ENCODE measurements around the gene PDE2A. TPM values are rescaled to one million over a fixed set of nuclear protein-coding genes. Genes with fewer than 3 reads are reported as not detected.

Gene PDE2A
- total RNA-seq, 1 experiment from 2014 or later: 1.1 TPM

DNA sequence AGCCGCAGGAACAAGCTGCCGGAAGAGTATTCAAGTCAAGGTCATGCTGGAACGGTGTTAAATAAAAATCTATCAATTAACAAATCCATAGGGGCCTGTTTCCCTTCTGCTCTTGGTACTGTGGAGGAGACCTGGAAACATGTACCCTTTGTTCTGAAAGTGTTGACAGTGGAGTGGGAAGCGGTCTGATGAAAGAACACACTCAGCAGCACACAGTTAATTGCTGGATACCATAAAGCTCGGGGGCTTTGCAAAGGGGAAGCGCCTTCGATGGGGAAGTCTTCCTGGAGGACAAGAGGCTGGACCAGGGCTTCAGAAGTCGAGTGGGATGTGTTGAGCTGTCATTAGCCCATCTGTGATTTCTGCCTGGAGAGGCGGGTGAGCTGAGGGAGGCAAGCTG, 127.4 kb downstream of the PDE2A start:
- Mint-ChIP-seq H3K4me3 (ENCODE audit: low read depth, unreplicated experiment) (no peak overlapping the region), H3K27ac (ENCODE audit: unreplicated experiment) (no peak overlapping the region), H3K4me1 (ENCODE audit: low read depth, unreplicated experiment) (no peaks in the 10 kb centered on the region), H3K27me3 (ENCODE audit: unreplicated experiment) (peaks cover 85% of the 10 kb centered on the region), H3K36me3 (ENCODE audit: insufficient read depth, unreplicated experiment) (no peaks in the 10 kb centered on the region), H3K9me3 (ENCODE audit: low read depth, unreplicated experiment) (no peaks in the 10 kb centered on the region)
- TF ChIP-seq, protein P1, sequence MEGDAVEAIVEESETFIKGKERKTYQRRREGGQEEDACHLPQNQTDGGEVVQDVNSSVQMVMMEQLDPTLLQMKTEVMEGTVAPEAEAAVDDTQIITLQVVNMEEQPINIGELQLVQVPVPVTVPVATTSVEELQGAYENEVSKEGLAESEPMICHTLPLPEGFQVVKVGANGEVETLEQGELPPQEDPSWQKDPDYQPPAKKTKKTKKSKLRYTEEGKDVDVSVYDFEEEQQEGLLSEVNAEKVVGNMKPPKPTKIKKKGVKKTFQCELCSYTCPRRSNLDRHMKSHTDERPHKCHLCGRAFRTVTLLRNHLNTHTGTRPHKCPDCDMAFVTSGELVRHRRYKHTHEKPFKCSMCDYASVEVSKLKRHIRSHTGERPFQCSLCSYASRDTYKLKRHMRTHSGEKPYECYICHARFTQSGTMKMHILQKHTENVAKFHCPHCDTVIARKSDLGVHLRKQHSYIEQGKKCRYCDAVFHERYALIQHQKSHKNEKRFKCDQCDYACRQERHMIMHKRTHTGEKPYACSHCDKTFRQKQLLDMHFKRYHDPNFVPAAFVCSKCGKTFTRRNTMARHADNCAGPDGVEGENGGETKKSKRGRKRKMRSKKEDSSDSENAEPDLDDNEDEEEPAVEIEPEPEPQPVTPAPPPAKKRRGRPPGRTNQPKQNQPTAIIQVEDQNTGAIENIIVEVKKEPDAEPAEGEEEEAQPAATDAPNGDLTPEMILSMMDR (IDR thresholded peaks at IDR 0.05; ENCODE audit: unreplicated experiment): no peak
- no TSS peak for BruUV-seq (replicated peaks)
- intact Hi-C loops (cut with micrococcal nuclease; ENCODE audit: unreplicated experiment): no loop called here
- CTCF ChIA-PET: no interaction called here
- DNase-seq: no peak

DNA sequence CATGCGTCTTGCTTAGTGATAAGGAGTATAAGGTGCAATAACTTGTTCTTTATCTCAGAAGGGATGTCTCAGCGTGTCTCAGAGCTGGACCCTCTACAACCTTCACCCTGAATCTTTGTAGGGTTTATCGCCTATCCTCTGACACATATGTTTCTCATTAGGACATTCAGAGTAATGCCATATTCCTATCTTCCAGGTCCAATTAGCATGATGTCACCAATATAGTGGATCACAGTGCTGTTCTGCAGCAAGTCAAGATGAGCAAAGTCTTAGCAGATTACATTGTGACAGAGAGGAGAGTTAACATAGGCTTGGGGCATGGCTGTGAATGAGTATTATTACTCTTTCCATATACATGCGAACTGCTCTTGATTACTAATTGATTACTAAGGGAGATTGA, 129.6 kb downstream of the PDE2A start:
- Mint-ChIP-seq H3K9me3 (ENCODE audit: low read depth, unreplicated experiment) (no peaks in the 10 kb centered on the region), H3K36me3 (ENCODE audit: insufficient read depth, unreplicated experiment) (no peaks in the 10 kb centered on the region), H3K4me1 (ENCODE audit: low read depth, unreplicated experiment) (no peaks in the 10 kb centered on the region), H3K27ac (ENCODE audit: unreplicated experiment) (no peak overlapping the region), H3K27me3 (ENCODE audit: unreplicated experiment) (peaks cover 96% of the 10 kb centered on the region), H3K4me3 (ENCODE audit: low read depth, unreplicated experiment) (no peak overlapping the region)
- TF ChIP-seq, protein P1 (IDR thresholded peaks at IDR 0.05; ENCODE audit: unreplicated experiment): no peak
- intact Hi-C loops (cut with micrococcal nuclease; ENCODE audit: unreplicated experiment): no loop called here
- no TSS peak for BruUV-seq (replicated peaks)
- CTCF ChIA-PET: no interaction called here
- DNase-seq: no peak

DNA sequence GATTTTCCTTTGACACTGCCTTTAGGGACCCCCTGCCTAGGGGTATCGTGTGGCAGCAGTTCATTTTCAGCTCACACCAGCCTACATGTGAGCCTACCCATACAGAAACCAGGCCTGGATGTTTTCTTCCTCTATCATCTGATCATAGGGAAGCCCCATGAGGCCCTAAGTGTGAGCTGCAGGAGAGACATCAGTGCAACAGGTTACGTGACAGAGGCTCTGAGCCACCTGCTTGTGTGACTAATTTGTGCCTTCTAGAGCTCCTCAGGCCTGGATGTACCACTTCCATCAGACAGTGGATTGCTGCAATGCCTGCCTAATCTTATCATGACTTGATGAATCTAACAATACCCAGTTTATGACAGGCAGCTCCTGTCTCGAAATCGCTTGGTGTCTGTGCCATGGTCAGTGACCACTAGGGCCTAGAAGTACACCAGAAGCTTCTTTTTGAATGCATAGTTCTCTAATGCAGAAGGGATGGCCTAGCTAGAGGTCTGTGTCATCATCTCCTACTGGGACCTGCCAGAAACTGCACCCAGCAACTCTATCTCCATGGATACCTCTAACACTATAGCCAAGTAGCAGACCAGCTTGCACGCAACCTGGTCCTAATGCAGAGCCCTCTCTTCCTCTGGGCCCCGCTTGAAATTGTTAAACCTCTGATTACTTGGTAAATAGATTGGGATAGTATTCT, 130.2 kb downstream of the PDE2A start:
- TF ChIP-seq, protein P1 (IDR thresholded peaks at IDR 0.05; ENCODE audit: unreplicated experiment): no peak
- BruUV-seq (replicated peaks): no TSS peak
- CTCF ChIA-PET: no interaction called here
- no peak overlapping the region for H3K27ac Mint-ChIP-seq (ENCODE audit: unreplicated experiment)
- no peaks in the 10 kb centered on the region for H3K9me3 Mint-ChIP-seq (ENCODE audit: low read depth, unreplicated experiment)
- H3K27me3 Mint-ChIP-seq (ENCODE audit: unreplicated experiment): peaks cover 96% of the 10 kb centered on the region
- intact Hi-C loops (cut with micrococcal nuclease; ENCODE audit: unreplicated experiment): no loop called here
- no peak for DNase-seq
- no peaks in the 10 kb centered on the region for H3K36me3 Mint-ChIP-seq (ENCODE audit: insufficient read depth, unreplicated experiment)
- H3K4me3 Mint-ChIP-seq (ENCODE audit: low read depth, unreplicated experiment): no peak overlapping the region
- no peaks in the 10 kb centered on the region for H3K4me1 Mint-ChIP-seq (ENCODE audit: low read depth, unreplicated experiment)

DNA sequence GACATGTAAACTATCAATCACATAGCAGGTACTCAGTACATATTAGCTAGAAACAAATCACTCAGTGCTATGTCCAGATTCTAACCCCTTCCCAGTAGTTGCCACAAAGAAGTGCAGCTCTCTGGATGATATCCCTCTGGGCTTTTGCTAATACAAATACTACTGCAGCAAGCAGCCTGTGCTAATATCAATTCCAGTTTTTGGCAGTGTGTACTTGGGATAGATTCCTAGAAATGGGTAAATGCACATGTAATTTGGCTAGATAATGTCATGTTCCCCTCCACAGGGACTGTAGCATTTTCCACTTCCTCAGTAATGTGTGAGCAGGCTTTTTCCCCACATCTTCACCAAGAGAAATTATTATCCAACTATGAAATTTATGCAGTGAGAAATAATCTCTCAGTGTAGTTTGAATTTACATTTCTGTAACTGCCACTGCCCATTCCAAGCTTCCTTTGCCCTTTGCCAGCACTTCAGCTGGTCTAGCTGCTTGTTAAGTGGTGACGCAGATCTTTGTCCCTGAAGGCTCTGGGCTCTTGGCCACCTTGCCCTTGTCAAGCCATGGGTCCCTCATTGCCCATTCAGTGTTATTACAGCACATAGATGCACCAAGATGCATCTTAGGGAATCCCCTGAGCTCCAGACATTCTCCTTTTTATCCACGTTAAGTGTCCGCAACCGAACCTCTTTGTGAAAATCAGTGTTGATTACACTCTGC, 132.8 kb downstream of the PDE2A start:
- no peaks in the 10 kb centered on the region for H3K9me3 Mint-ChIP-seq (ENCODE audit: low read depth, unreplicated experiment)
- intact Hi-C loops (cut with micrococcal nuclease; ENCODE audit: unreplicated experiment): no loop called here
- H3K27ac Mint-ChIP-seq (ENCODE audit: unreplicated experiment): no peak overlapping the region
- H3K27me3 Mint-ChIP-seq (ENCODE audit: unreplicated experiment): peaks cover 88% of the 10 kb centered on the region
- H3K4me1 Mint-ChIP-seq (ENCODE audit: low read depth, unreplicated experiment): no peaks in the 10 kb centered on the region
- no peak overlapping the region for H3K4me3 Mint-ChIP-seq (ENCODE audit: low read depth, unreplicated experiment)
- DNase-seq: no peak
- no peaks in the 10 kb centered on the region for H3K36me3 Mint-ChIP-seq (ENCODE audit: insufficient read depth, unreplicated experiment)
- BruUV-seq (replicated peaks): no TSS peak
- CTCF ChIA-PET: no interaction called here
- TF ChIP-seq, protein P1 (IDR thresholded peaks at IDR 0.05; ENCODE audit: unreplicated experiment): no peak

Data from Calu3 (cell line).